Sigmoid colon (tissue), 4 donors: ENCODE results near the gene ZWILCH.

ENCODE experiments used
- EP300 ChIP-seq, 4 donors: sonication (generic); formaldehyde crosslinking; IDR thresholded peaks; one replicate each; pipeline ENCODE4 v1.6.1; 2017; ENCODE audit warnings: antibody characterized with exemption in 4 of 4
- POLR2A ChIP-seq, 2 donors: fragments of 450-650 bp; IDR thresholded peaks; one replicate each; pipeline ENCODE4 v1.6.1; 2016; ENCODE audit warnings: antibody characterized with exemption in 2 of 2, mild to moderate bottlenecking in 2 of 2, moderate library complexity in 2 of 2
- POLR2AphosphoS5 ChIP-seq, 4 donors: sonication (generic); formaldehyde crosslinking; IDR thresholded peaks; one replicate each; pipeline ENCODE4 v1.6.1; 2017; ENCODE audit warnings: antibody characterized with exemption in 4 of 4
- TF ChIP-seq, protein P1 (sequence below), 4 experiments: fragments of 450-650 bp in 3 of 4; fragments of 200-600 bp in 1 of 4; IDR thresholded peaks; one replicate each; pipeline ENCODE4 v1.5.1; 2016 to 2019; ENCODE audit warnings: antibody characterized with exemption in 4 of 4, mild to moderate bottlenecking in 3 of 4, moderate library complexity in 2 of 4

DNA sequence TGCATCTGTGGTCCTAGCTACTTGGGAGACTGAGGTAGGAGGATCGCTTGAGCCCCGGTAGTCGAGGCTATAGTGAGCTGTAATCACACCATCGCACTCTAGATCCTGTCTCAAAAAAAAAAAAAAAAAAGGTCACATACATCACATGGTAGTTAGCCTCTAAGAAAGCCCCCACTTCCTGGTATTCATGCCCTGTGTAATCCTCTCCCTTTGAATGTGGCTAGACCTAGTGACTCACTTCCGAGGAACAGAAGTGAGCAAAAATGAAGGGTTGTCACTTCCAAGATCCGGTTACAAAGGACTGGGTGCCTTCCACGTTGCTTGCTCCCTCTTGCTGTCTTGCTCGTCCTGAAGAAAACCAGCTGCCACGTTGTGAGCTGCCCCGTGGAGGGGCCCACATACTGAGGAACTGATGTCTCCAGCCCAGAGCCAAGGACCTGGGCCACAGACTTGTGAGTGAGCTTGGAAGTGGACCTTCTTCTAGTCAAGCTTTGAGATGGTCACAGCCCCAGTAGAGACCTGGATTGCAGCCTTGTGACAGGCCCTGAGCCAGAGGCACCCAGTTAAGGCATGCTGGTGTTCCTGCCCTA, 73.3 kb downstream of the ZWILCH start:
- TF ChIP-seq POLR2A (IDR thresholded peaks at IDR 0.05) (no peak), POLR2AphosphoS5 (IDR thresholded peaks at IDR 0.05) (no peak), EP300 (IDR thresholded peaks at IDR 0.05) (no peak)
- TF ChIP-seq, protein P1, sequence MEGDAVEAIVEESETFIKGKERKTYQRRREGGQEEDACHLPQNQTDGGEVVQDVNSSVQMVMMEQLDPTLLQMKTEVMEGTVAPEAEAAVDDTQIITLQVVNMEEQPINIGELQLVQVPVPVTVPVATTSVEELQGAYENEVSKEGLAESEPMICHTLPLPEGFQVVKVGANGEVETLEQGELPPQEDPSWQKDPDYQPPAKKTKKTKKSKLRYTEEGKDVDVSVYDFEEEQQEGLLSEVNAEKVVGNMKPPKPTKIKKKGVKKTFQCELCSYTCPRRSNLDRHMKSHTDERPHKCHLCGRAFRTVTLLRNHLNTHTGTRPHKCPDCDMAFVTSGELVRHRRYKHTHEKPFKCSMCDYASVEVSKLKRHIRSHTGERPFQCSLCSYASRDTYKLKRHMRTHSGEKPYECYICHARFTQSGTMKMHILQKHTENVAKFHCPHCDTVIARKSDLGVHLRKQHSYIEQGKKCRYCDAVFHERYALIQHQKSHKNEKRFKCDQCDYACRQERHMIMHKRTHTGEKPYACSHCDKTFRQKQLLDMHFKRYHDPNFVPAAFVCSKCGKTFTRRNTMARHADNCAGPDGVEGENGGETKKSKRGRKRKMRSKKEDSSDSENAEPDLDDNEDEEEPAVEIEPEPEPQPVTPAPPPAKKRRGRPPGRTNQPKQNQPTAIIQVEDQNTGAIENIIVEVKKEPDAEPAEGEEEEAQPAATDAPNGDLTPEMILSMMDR (IDR thresholded peaks at IDR 0.05), result no peak
